ENCODE data around the gene PIP4K2A.

Gene PIP4K2A

GRCh38 chr10:22491480-22491879 lies 222.9 kb downstream of the PIP4K2A start:
- TF ChIP-seq, protein P1, sequence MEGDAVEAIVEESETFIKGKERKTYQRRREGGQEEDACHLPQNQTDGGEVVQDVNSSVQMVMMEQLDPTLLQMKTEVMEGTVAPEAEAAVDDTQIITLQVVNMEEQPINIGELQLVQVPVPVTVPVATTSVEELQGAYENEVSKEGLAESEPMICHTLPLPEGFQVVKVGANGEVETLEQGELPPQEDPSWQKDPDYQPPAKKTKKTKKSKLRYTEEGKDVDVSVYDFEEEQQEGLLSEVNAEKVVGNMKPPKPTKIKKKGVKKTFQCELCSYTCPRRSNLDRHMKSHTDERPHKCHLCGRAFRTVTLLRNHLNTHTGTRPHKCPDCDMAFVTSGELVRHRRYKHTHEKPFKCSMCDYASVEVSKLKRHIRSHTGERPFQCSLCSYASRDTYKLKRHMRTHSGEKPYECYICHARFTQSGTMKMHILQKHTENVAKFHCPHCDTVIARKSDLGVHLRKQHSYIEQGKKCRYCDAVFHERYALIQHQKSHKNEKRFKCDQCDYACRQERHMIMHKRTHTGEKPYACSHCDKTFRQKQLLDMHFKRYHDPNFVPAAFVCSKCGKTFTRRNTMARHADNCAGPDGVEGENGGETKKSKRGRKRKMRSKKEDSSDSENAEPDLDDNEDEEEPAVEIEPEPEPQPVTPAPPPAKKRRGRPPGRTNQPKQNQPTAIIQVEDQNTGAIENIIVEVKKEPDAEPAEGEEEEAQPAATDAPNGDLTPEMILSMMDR (IDR thresholded peaks at IDR 0.05; ENCODE audit: low read depth, low read length, missing control alignments) = no peak
- DNase-seq (ENCODE audit: extremely low read depth, low read depth) = no peak
- no peak overlapping the region for H3K4me3 ChIP-seq (replicated peaks; ENCODE audit: low read depth, low read length)

DNA sequence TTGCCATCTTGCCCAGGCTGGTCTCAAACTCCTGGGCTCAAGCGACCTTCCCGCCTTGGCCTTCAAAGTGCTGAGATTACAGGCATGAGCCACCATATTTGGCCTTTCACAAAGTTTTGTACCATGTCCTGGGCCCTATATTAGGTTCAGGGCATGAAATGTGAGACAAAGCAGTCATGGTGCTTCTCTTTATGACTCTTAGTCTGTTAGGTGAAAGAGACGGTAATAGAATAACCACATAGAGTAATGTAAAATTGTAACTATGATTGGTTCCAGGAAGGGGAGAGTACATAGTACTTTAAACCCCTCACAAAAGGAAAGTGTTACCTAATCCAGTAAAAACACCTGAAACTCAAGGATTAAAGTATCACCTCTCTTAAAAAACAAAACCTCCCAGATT lies 224.4 kb downstream of the PIP4K2A start:
- H3K4me3 ChIP-seq (replicated peaks; ENCODE audit: low read depth, low read length) = no peak overlapping the region
- no peak for DNase-seq (ENCODE audit: extremely low read depth, low read depth)
- TF ChIP-seq, protein P1 (IDR thresholded peaks at IDR 0.05; ENCODE audit: low read depth, low read length, missing control alignments) = no peak

- H3K4me3 ChIP-seq (replicated peaks; ENCODE audit: low read depth, low read length) = no peak overlapping the region
- TF ChIP-seq, protein P1 (IDR thresholded peaks at IDR 0.05; ENCODE audit: low read depth, low read length, missing control alignments) = no peak
- no peak for DNase-seq (ENCODE audit: extremely low read depth, low read depth)
Measured at GRCh38 chr10:22489467-22489866, 224.9 kb downstream of the PIP4K2A start.

DNA sequence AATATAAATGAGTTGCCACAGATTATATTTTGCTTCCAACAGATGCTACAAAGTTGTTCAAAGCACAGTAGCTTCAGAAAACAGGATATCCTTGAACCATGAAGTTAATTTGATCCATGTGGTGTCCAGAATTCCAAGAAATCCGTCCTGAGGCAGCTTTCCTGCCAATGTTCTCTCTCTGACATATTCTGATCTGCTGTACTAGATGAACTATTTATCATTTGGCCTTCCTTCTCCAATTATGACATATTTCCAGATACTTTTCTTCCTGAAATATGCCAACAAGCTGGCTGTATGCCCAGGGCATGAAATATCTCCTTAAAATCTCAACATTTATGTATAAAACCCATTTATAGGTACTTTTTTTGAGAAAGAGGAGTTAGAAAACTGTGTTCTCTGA lies 227.9 kb downstream of the PIP4K2A start:
- TF ChIP-seq, protein P1 (IDR thresholded peaks at IDR 0.05; ENCODE audit: low read depth, low read length, missing control alignments) = no peak
- no peak for DNase-seq (ENCODE audit: extremely low read depth, low read depth)
- no peak overlapping the region for H3K4me3 ChIP-seq (replicated peaks; ENCODE audit: low read depth, low read length)

Data from HFF-Myc (cell line).